Cerebellar nuclear complex (tissue), 1 donor: ENCODE data around the gene B3GNT3.

Experiments
- DNase-seq, 2 experiments: peaks; one replicate each; lab custom pipeline; 2025; lab: John Stamatoyannopoulos, UW

Gene B3GNT3

DNA sequence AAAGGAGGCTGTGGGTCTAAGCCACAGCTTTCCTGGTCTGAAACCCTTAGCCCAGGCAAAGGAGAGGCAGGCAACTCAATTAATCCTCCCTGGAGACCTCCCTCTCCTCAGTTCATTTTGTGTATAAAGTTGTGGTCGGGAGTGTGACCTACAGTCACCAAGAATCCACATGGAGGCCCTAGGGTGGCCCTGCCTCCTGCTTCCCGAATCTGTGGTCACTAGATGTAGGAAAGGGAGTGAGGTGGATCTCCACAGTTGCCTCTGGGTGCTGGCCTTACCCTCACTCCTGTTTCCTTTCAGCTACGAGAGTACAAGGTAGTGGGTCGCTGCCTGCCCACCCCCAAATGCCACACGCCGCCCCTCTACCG lies 66.0 kb downstream of the B3GNT3 start:
- no peak for DNase-seq

DNA sequence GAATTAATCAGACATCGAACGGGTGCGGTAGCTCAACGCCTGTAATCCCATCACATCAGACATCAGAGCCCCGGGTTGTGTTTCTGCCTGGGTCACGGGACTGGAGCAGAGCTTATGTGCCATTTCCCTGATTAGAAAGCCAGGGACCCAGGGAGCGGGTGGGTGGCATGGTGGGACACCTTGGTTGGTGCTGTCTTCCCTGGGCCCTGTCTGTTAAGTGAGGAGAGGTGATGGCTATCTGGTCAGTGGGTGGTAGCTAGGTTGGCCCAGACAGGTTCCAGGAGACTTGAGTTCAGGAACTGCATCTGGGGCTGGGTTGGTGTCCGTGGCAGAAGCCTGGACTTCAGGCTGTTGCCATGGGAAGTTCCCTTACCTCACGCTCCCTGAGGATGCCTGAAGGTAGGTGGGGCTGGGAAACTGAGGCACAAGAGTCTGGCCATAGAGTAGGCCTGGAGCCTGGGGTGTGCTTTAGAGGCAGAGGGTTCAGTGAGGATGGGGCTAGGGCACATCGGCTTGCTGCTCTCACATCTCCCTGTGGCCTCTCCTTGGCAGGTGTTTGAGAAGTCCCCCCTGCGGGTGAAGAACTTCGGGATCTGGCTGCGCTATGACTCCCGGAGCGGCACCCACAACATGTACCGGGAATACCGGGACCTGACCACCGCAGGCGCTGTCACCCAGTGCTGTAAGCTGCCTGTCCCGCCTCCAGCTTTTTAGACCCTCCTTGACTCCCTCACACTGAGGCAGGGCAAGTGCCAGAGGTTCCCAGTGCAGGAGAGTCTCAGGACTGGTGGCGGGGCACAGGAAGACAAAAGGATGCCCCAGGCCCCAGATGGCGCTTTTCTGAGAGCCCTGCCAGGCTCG lies 66.8 kb downstream of the B3GNT3 start:
- DNase-seq, result no peak

DNA sequence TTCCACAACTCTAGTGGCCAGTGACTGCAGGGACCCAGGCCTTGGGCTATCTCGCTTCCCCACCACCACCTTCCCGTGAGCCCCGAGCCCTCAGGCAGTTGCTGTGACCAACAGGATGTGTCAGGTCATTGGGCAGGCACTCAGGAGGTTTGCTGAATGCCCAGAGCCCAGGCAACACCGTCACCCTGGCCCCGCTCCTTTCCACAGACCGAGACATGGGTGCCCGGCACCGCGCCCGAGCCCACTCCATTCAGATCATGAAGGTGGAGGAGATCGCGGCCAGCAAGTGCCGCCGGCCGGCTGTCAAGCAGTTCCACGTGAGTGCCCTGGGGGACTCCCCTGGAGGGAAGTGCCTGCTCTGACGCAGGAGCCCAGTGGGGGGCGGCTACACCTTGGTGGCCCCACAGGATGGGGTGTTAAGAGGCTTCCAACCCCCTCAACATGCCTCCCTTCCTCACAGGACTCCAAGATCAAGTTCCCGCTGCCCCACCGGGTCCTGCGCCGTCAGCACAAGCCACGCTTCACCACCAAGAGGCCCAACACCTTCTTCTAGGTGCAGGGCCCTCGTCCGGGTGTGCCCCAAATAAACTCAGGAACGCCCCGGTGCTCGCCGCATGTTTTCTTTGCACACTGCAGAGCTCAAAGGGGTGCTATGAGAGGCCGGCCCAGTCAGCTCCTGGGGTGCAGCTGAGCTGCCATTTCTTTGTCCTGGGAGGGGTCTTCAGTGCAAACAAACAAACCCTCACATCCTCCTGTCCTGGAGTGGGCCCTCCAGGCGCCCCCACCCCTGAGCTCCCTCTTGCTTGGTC lies 68.0 kb downstream of the B3GNT3 start:
- DNase-seq, result no peak
